Chondrocyte (in vitro differentiated cells): ENCODE data around the gene SETD2. TPM values are rescaled to one million over a fixed set of nuclear protein-coding genes. Genes with fewer than 3 reads are reported as not detected.

Experiments
- DNase-seq: peaks from one replicate; pipeline ENCODE4 v3.0.0; 2021; ENCODE audit warnings: mixed read lengths, low spot score
- H3K27ac Mint-ChIP-seq: one replicate; pipeline ENCODE4 v1.8.0; 2021; ENCODE audit warnings: mild to moderate bottlenecking, moderate library complexity, mixed read lengths; ENCODE audit not compliant: unreplicated experiment
- H3K27me3 Mint-ChIP-seq: 2 replicates; pipeline ENCODE4 v1.8.0; 2021; ENCODE audit warnings: low read depth, mixed read lengths
- H3K36me3 Mint-ChIP-seq: 2 replicates; pipeline ENCODE4 v1.8.0; 2021; ENCODE audit warnings: low read depth, mixed read lengths
- H3K4me1 Mint-ChIP-seq: 2 replicates; pipeline ENCODE4 v1.8.0; 2021; ENCODE audit warnings: low read depth, mild to moderate bottlenecking, mixed read lengths
- H3K4me3 Mint-ChIP-seq: one replicate; pipeline ENCODE4 v1.8.0; 2021; ENCODE audit warnings: mild to moderate bottlenecking, moderate library complexity, mixed read lengths; ENCODE audit not compliant: unreplicated experiment
- H3K9me3 Mint-ChIP-seq: 2 replicates; pipeline ENCODE4 v1.8.0; 2021; ENCODE audit warnings: low read depth, mixed read lengths
- total RNA-seq: library from RNA; stranded (reverse); gene quantifications from 3 replicates; pipeline ENCODE4 v1.2.1, GENCODE V29; 2021
- TF ChIP-seq, protein P1 (sequence below): fragments of 200-600 bp; sonication (generic); IDR thresholded peaks from 2 replicates; pipeline ENCODE4 v1.5.0; 2021; ENCODE audit warnings: antibody characterized with exemption, mild to moderate bottlenecking, moderate library complexity

Gene SETD2
- total RNA-seq, 1 donor from 2014 or later: 37.3 TPM

DNA sequence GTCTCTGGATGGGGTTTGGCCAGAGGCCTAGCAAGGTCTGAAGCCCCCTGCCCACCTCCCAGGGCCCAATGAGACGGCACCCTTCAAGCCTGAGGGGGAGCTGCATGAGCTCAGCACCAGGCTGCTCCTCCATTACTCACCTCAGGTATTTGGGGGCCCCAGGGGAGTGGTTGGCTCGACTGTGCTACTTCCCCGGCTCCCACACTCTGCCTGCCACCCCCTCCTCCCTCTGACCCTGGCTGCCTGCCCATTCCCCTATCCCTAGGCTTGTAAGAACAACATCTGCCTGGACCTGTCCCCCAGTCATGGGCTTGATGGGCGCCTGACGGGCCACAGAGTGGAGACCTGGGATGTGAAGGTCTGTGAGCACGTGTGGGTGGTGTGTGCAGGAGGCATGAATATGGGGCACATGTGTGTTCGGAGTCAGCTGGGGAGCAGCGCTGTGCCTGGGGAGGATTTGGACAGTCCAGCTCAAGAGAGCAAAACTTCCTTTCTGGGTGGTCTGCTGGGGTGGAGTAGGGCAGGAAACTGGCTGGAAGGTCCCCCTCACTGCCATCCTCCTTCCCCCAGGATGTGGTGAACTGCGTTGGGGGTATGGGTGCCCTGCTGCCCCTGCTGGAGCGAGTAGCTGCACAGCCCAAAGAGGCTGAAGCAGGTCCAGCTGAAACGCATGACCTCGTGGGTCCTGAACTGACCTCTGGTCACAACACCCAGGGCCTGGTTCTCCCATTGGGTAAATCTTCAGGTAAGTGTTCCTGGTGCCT is 167.0 kb downstream of the SETD2 start:
- TF ChIP-seq, protein P1, sequence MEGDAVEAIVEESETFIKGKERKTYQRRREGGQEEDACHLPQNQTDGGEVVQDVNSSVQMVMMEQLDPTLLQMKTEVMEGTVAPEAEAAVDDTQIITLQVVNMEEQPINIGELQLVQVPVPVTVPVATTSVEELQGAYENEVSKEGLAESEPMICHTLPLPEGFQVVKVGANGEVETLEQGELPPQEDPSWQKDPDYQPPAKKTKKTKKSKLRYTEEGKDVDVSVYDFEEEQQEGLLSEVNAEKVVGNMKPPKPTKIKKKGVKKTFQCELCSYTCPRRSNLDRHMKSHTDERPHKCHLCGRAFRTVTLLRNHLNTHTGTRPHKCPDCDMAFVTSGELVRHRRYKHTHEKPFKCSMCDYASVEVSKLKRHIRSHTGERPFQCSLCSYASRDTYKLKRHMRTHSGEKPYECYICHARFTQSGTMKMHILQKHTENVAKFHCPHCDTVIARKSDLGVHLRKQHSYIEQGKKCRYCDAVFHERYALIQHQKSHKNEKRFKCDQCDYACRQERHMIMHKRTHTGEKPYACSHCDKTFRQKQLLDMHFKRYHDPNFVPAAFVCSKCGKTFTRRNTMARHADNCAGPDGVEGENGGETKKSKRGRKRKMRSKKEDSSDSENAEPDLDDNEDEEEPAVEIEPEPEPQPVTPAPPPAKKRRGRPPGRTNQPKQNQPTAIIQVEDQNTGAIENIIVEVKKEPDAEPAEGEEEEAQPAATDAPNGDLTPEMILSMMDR: no peak
- Mint-ChIP-seq H3K27me3 (no peaks in the 10 kb centered on the region), H3K4me1 (no peaks in the 10 kb centered on the region), H3K36me3 (no peaks in the 10 kb centered on the region), H3K4me3 (no peak overlapping the region), H3K27ac (no peak overlapping the region), H3K9me3 (no peaks in the 10 kb centered on the region)
- peak; percentile 72 for DNase-seq

DNA sequence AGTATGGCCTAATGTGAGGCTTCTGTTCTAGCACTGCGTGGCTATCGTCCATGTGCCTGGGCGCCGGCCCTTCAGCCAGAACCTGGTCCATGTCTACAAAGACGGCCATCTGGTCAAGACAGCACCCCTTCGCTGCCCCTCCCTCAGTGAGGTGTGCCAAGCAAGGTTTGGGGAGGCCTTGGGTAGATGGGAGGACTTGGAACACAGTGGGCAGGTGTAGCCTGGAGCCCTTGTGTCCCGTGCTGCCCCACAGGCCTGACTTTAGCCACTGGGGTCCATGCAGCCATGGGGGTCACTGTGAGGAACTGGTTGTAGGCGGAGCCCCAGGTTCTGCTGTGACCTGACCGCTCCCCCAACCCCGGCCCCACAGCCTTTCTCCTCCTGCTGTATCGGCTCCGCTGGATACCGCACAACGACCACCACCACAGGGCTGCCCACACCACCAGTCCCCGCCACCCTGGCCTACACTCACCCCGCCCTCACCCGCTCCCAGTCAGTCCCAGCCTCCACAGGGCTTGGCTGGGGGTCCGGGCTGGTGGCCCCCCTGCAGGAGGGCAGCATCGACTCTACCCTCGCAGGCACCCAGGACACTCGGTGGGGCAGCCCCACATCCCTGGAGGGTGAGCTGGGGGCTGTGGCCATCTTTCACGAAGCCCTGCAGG is 167.9 kb downstream of the SETD2 start:
- H3K9me3 Mint-ChIP-seq: no peaks in the 10 kb centered on the region
- no peaks in the 10 kb centered on the region for H3K36me3 Mint-ChIP-seq
- peak; percentile 87 for DNase-seq
- no peak overlapping the region for H3K4me3 Mint-ChIP-seq
- no peak overlapping the region for H3K27ac Mint-ChIP-seq
- TF ChIP-seq, protein P1: no peak
- no peaks in the 10 kb centered on the region for H3K27me3 Mint-ChIP-seq
- H3K4me1 Mint-ChIP-seq: no peaks in the 10 kb centered on the region

DNA sequence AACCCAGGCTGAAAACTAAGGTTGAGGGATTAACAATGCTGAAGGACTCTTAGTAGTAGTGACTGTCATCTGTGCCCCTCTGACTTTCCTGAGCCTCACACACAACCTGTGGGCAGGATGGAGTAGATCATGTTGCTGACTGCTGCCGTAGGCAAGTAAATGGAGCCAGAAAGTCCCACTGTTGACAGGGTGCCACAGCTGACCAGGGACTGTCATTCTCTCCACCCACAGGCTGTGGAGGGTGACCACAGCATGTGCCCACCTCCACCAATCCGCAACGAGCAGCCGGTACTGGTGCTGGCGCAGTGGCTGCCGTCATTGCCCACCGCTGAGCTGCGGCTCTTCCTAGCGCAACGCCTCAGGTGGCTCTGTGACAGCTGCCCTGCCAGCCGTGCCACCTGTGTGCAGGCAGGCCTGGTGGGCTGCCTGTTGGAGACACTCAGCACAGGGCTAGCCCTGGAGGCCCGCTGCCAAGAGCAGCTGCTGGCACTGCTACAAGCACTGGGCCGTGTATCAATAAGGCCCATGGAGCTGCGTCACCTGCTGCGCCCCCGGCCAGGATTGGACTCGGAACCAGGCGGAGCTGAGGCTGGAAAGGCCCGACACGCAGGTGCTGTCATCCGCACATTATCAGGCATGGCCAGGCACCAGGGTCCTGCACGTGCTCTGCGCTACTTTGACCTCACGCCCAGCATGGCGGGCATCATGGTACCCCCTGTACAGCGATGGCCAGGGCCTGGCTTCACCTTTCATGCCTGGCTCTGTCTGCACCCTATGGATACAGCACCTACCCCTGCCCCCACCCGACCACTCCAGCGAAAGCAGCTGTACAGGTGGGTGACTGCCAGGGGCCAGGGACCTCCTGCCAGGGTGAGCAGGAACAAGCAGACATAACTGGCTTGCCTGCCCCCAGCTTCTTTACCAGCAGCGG is 168.8 kb downstream of the SETD2 start:
- TF ChIP-seq, protein P1: no peak
- H3K4me1 Mint-ChIP-seq: no peaks in the 10 kb centered on the region
- peak; percentile 91 for DNase-seq
- H3K4me3 Mint-ChIP-seq: no peak overlapping the region
- no peaks in the 10 kb centered on the region for H3K9me3 Mint-ChIP-seq
- no peaks in the 10 kb centered on the region for H3K27me3 Mint-ChIP-seq
- H3K27ac Mint-ChIP-seq: no peak overlapping the region
- peaks cover 2% of the 10 kb centered on the region for H3K36me3 Mint-ChIP-seq

DNA sequence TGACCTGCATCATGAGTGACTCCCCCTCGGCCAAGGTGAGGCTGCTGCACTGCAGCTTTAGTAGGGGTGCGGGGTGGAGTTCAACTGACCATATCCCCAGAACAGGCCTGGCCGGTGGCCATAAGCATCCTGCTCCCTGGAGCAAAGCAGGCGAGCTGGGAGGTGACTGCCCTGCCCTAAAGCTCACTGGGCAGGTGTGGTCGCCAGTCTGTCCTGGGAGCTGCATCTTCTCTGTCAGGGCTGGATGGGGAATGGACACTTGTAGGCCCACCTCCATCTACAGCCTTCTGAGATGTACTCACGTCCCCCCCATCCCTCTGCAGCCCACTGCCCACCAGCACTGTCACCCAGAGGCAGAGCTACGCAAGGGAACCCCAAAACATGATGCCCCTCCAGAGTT is 169.9 kb downstream of the SETD2 start:
- peaks cover 3% of the 10 kb centered on the region for H3K36me3 Mint-ChIP-seq

More for the DNA sequence above, 169.9 kb downstream of the SETD2 start:
- H3K27ac Mint-ChIP-seq: no peak overlapping the region
- no peak overlapping the region for H3K4me3 Mint-ChIP-seq
- no peaks in the 10 kb centered on the region for H3K4me1 Mint-ChIP-seq
- no peaks in the 10 kb centered on the region for H3K9me3 Mint-ChIP-seq
- H3K27me3 Mint-ChIP-seq: no peaks in the 10 kb centered on the region
- TF ChIP-seq, protein P1: no peak
- DNase-seq: no peak
